ENCODE results near the gene NAA25. TPM values are rescaled to one million over a fixed set of nuclear protein-coding genes. Genes with fewer than 3 reads are reported as not detected.
"Not testable (repeated sequence)": the region's sequence is repeated elsewhere in the genome, so short reads cannot be mapped to it uniquely, and the experiment has no call there.

NAA25 gene
- total RNA-seq, 1 donor from 2014 or later: 37.4 TPM

DNA sequence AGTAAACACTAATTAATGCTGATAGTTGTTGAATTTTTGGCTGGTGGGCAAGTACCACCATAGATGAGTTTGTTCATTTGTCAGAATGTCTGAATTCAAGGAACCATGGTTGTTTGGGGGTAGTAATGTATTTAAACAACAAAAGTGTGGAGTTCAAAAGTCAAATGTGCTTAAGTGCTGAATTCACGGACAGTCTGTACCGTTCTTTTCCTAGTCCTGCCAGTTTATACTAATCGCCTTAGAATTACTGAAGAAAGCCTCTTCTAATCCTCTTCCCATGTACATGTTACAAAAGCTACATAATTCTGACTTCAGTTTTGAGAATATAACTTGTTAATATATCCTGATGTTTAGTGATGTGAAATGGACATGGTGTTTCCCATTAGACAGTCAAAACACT, 2.7 kb downstream of the NAA25 start:
- Mint-ChIP-seq H3K4me3 (no peak overlapping the region), H3K36me3 (peaks cover 5% of the 10 kb centered on the region), H3K4me1 (peaks cover 25% of the 10 kb centered on the region), H3K9me3 (no peaks in the 10 kb centered on the region), H3K27me3 (ENCODE audit: low read depth) (no peaks in the 10 kb centered on the region), H3K27ac (peak overlapping the region; percentile 1)
- no peak for DNase-seq (ENCODE audit: low spot score in 2 of 2, unreplicated experiment in 2 of 2)
- no peak for TF ChIP-seq CTCF (IDR thresholded peaks at IDR 0.05; ENCODE audit: unreplicated experiment)

- TF ChIP-seq CTCF (IDR thresholded peaks at IDR 0.05; ENCODE audit: unreplicated experiment): no peak
- no peak for DNase-seq (ENCODE audit: low spot score in 2 of 2, unreplicated experiment in 2 of 2)
- H3K27me3 Mint-ChIP-seq (ENCODE audit: low read depth): no peaks in the 10 kb centered on the region
- H3K36me3 Mint-ChIP-seq: peaks cover 15% of the 10 kb centered on the region
- no peak overlapping the region for H3K4me3 Mint-ChIP-seq
- H3K4me1 Mint-ChIP-seq: peaks cover 23% of the 10 kb centered on the region
- no peaks in the 10 kb centered on the region for H3K9me3 Mint-ChIP-seq
- no peak overlapping the region for H3K27ac Mint-ChIP-seq
These were observed 4.7 kb downstream of the NAA25 start for GRCh38 chr12:112103758-112104503.

DNA sequence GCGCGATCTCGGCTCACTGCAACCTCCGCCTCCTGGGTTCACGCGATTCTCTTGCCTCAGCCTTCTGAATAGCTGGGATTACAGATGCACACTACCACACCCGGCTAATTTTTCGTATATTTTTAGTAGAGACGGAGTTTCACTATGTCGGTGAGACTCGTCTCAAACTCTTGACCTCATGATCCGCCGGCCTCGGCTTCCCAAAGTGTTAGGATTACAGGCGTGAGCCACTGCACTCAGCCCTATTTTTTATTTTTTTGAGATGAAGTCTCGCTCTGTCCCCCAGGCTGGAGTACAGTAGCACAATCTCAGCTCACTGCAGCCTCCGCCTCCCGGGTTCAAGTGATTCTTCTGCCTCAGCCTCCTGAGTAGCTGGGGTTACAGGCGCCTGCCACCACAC, 5.8 kb downstream of the NAA25 start:
- not testable (repeated sequence) for H3K9me3 Mint-ChIP-seq; H3K27me3 Mint-ChIP-seq (ENCODE audit: low read depth); DNase-seq (ENCODE audit: low spot score in 2 of 2, unreplicated experiment in 2 of 2); H3K4me3 Mint-ChIP-seq; H3K27ac Mint-ChIP-seq
- Mint-ChIP-seq H3K36me3 (peaks cover 17% of the 10 kb centered on the region), H3K4me1 (peaks cover 20% of the 10 kb centered on the region)

GRCh38 chr12:112102127-112102526, 6.5 kb downstream of the NAA25 start:
- peaks cover 14% of the 10 kb centered on the region for H3K4me1 Mint-ChIP-seq
- no peak overlapping the region for H3K4me3 Mint-ChIP-seq
- no peak overlapping the region for H3K27ac Mint-ChIP-seq
- H3K9me3 Mint-ChIP-seq: no peaks in the 10 kb centered on the region
- H3K36me3 Mint-ChIP-seq: peaks cover 18% of the 10 kb centered on the region
- no peaks in the 10 kb centered on the region for H3K27me3 Mint-ChIP-seq (ENCODE audit: low read depth)
- no peak for TF ChIP-seq CTCF (IDR thresholded peaks at IDR 0.05; ENCODE audit: unreplicated experiment)
- no peak for DNase-seq (ENCODE audit: low spot score in 2 of 2, unreplicated experiment in 2 of 2)

DNA sequence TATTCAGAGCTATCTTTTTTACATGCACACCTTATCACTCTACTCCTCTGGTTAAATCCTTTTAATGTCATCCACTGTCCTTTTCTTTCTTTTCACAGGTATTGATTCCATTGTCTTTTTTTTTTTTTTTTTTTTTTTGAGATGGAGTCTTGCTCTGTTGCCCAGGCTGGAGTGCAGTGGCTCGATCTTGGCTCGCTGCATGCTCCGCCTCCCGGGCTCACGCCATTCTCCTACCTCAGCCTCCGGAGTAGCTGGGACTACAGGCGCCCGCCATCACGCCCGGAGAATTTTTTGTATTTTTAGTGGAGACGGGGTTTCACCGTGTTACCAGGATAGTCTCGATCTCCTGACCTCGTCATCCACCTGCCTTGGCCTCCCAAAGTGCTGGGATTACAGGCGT, 8.1 kb downstream of the NAA25 start:
- not testable (repeated sequence) for H3K27ac Mint-ChIP-seq; H3K4me1 Mint-ChIP-seq; H3K9me3 Mint-ChIP-seq; H3K4me3 Mint-ChIP-seq; DNase-seq (ENCODE audit: low spot score in 2 of 2, unreplicated experiment in 2 of 2); H3K27me3 Mint-ChIP-seq (ENCODE audit: low read depth)
- H3K36me3 Mint-ChIP-seq: peaks cover 23% of the 10 kb centered on the region

- no peak for DNase-seq (ENCODE audit: low spot score in 2 of 2, unreplicated experiment in 2 of 2)
- H3K4me3 Mint-ChIP-seq: no peak overlapping the region
- no peaks in the 10 kb centered on the region for H3K27me3 Mint-ChIP-seq (ENCODE audit: low read depth)
- no peaks in the 10 kb centered on the region for H3K9me3 Mint-ChIP-seq
- peaks cover 27% of the 10 kb centered on the region for H3K36me3 Mint-ChIP-seq
- no peak overlapping the region for H3K27ac Mint-ChIP-seq
- TF ChIP-seq CTCF (IDR thresholded peaks at IDR 0.05; ENCODE audit: unreplicated experiment): no peak
- H3K4me1 Mint-ChIP-seq: peaks cover 2% of the 10 kb centered on the region
These were observed 10.9 kb downstream of the NAA25 start for GRCh38 chr12:112097641-112098040.
